SHP77 treated with DMSO at 0.1 percent for 48 hours (cell line): ENCODE results near the gene FAM156B.
"Not testable (repeated sequence)": the region's sequence is repeated elsewhere in the genome, so short reads cannot be mapped to it uniquely, and the experiment has no call there.

ENCODE experiments used
- DNase-seq: peaks from one replicate; lab custom pipeline; 2025; lab: John Stamatoyannopoulos, UW

The FAM156B gene, protein sequence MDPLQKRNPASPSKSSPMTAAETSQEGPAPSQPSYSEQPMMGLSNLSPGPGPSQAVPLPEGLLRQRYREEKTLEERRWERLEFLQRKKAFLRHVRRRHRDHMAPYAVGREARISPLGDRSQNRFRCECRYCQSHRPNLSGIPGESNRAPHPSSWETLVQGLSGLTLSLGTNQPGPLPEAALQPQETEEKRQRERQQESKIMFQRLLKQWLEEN

GRCh38 chrX:52896855-52897709 is at the start of gene FAM156B:
Gene FAM156B (plus strand): TSS chrX:52897330. CDS start chrX:52907226, 9,896 bp downstream.
- not testable (repeated sequence) for DNase-seq

- no peak for DNase-seq
Observed at GRCh38 chrX:52852110-52852860, 44.8 kb upstream of the FAM156B start.

DNA sequence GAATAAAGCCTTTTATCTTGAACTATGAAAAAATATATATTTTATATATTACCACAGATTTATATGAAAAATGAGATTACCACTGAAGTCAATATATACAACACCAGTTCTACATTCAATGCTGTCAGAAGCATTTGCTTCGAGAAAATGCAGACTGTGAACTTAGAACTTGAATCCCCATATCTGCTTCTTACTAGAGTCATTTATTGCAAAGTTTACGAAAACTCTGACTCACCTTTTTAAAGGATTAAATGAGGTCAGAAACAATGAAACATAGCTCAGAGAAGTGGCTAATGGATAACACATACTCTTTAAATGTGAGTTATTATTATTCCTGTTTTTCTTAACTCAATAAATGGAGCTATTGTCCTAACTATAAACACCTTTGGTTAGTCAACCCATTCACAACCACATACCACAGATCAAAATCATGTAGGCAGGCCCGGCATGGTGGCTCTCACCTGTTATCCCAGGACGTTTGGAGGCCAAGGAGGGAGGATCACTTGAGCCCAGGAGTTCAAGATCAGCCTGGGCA is 40.1 kb upstream of the FAM156B start:
- DNase-seq = not testable (repeated sequence)

DNA sequence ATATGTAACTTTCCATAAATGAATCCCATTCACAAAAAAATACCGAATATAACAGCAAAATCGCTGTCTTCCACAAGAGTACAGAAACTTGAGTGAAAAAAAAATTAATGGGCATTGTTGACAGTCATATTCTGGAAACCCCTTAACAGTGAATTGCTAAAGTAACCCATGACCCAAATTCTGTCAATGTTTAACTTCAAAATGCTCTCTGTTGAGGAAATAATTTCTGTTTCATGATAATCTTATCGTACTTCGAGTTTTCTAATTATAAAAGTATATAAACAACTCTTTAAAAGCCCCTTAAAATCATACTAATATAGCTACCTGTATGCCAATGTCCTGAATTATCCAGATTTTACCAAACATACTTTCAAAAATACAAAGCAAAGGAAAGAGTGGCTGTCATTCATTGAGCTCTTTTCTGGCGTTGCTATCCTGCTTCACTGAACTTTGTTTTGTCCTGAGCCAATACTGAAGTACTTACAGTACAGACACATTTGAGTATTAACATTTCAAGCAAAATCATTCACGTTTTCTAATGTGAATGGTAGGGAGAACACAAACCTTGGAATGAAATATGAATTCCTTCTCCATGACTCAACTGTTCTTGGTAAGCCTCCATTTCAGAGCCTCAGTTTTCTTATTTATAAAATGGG is 31.7 kb upstream of the FAM156B start:
- DNase-seq = no peak

DNA sequence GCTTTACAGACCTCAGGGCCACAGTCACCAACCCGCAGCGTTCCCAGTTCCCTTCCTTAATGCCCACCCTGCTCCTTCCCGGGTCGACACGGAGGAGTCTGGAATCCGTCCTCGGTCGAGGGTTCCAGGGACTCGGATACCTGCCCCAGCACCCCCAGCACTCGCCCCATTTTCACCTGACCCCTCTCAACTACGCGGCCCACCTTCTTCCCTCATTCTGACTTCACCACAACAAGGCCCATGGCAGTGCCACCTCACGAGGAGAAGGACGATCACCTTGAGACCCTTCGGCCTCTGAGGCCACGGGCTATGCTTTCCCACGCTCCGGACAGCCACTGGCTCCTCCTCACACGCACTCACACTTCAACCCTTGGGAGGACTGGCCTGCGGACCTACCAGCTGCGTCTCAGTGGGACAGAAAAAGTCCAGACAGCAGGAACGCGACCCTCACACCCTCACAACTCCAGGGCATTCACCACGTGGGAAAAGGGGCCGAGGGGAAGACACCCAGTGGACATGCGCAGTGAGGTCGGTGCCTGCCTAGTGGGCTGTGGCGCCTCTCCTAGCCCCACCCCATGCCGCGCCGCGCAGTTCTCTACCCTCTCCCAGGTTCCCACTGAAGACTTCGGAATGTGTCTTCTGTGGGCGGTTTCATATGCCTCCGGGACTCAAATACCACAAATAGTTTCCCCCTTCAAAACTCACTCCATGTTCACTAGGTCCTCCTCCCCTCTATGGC is 29.4 kb upstream of the FAM156B start, which contains the start of gene XAGE3:
TSS of gene XAGE3 (minus strand) at position 474 of the 739 bp plus-strand sequence. CDS start 950 bp downstream, outside the sequence.
- no peak for DNase-seq

- no peak for DNase-seq
Observed at GRCh38 chrX:52870046-52870445, 27.1 kb upstream of the FAM156B start.

DNA sequence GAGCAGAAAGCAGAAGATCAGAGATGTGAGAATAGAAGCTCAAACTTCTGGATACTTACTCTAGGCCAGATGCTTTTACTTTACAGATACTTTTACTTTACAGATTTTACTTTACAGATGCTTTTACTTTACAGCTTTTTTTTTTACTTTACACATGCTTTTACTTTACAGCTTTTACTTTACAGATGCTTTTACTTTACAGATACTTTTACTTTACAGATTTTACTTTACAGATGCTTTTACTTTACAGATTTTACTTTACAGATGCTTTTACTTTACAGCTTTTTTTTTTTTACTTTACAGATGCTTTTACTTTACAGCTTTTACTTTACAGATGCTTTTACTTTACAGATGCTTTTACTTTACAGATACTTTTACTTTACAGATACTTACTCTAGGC is 23.3 kb upstream of the FAM156B start:
- not testable (repeated sequence) for DNase-seq

DNA sequence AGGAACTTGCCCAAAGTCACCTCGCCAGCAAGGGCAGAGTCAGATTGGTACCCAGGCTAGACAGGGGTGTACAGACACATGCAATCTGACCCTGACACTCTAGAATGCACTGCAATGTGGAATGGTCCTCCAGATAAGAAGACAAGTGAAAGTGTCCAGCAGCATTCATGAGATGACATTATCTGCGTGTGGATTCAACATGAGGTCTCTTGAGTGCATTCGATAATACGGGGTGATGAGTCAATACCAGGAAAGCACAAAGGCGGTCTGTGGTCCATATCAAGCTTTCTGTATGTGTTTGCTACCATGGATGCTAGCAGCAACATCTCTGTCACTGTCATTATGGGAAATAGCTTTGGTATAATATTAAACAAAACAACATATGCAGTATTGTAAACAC is 22.5 kb upstream of the FAM156B start:
- no peak for DNase-seq

GRCh38 chrX:52875436-52875835 is 21.7 kb upstream of the FAM156B start:
- DNase-seq = not testable (repeated sequence)

GRCh38 chrX:52876386-52876785 is 20.7 kb upstream of the FAM156B start:
- not testable (repeated sequence) for DNase-seq

DNA sequence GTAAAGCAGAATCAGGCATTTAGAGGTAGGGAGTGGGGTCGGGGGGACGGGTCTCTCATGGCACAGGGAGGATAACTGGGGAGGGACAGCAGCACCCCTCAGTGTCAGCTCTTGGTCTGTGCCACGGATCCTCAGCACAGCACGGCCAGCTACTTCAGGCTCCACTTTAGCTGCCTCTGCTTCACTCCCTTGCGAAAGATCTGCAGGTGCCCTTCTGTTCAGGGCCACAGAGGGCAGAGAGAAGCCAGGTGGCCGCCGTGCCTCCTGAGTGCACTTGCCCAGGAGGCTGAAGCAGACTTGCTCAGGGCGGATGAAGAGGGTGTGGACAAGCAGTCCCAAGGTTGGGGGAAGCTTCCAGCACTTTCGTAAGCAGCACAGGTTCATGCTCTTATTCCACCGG is 9.7 kb upstream of the FAM156B start:
- DNase-seq = not testable (repeated sequence)

- DNase-seq = not testable (repeated sequence)
Observed at GRCh38 chrX:52888090-52888489, 9.0 kb upstream of the FAM156B start.

GRCh38 chrX:52896438-52896837 is 692 bp upstream of the FAM156B start:
- not testable (repeated sequence) for DNase-seq

DNA sequence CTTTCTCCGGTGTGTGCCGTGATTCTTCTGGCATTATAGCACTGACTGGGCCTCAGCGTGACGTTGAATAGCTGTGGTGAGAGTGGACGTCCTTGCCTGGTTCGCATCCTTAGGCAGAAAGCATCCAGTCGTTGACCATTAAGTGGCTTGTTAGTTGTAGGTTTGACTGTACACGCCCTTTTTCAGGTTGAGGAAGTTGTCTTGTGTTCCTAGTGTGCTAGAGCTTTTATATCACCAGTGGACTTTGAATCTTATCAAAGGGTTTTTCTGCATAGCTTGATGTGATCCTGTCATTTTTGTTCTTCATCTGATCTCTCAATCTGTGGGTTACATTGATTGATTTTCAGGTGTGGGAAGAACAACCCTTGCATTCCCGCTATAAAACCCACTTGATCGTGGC is 8.4 kb downstream of the FAM156B start:
- DNase-seq = not testable (repeated sequence)

DNA sequence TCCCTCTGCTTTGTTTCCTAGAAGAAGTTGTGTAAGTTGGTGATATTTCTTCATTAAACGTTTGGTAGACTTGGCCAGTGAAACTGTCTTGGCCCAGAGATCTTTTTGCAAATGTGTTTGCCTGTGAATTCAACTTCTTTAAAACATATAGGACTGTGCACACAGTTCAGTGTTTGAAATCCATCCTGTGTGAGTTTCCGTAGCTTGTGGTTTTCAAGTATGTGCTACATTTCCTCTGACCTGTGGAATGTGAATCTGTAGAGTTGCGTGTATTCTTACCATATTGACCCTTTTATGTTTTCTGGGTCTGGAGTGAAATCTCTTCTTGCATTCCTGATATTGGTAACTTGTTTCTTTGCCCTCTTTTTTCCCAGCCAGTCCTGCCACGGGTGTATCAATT is 8.9 kb downstream of the FAM156B start:
- DNase-seq = not testable (repeated sequence)

DNA sequence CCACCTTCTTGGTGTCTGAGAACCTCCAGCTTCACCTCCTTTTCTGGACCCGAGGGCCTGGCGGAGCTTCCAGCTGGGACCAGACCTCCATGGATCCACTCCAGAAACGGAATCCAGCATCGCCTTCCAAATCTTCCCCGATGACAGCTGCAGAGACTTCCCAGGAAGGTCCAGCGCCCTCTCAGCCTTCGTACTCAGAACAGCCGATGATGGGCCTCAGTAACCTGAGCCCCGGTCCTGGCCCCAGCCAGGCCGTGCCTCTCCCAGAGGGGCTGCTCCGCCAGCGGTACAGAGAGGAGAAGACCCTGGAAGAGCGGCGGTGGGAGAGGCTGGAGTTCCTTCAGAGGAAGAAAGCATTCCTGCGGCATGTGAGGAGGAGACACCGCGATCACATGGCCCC is 10.0 kb downstream of the FAM156B start:
- not testable (repeated sequence) for DNase-seq

DNA sequence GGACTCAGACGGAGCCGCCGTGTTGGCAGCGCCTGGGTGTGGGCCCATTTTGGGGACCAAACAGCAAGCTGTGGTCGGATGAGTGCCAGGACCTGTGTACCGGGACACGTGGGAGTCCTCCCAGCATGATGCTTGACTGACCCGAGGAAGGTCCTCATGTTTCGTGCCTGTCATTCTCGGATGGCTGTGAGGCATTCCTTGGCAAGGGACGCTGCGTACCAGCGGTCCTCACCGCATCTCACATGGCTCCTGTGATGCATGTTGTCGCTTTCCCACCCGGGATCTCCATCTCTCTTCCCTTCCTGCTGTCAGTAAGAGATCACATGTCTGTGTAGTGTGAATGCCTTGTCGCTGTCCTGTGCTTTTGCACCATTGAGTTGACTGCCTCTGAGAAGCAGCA is 10.8 kb downstream of the FAM156B start:
- DNase-seq = not testable (repeated sequence)

DNA sequence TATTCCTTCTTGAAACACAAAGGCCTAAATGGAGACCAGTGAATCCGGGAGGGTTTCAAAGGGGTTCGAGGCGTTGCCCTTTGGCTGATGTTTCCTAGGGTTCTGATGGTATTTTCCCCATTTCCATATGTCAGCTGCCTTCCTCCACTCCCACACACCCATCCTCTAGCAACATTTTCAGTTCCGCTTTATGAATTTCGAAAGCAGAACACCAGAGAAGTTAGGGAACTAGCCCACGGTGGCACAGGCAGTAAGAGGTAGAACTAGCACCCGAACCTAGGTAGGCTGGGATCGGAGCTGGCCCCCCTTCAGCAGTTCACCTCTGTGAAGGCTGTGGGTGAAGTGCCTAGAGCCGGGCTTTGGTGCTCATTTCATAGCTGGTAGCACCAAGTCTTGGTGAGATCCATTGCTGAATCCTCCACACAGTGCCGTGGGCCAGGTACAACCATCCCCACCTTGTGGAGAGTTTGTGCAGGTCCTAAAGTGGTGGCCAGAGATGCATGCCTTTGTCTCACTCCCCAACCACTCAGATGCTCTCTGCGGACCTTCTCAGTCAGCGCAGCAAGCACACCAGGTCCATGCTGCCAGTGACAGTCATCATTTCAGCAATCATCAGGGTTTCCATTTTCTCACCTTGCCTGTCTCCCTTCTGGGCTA is 12.3 kb downstream of the FAM156B start:
- not testable (repeated sequence) for DNase-seq

- DNase-seq = not testable (repeated sequence)
Observed at GRCh38 chrX:52913681-52914080, 16.6 kb downstream of the FAM156B start.

- DNase-seq = not testable (repeated sequence)
Observed at GRCh38 chrX:52914704-52915103, 17.6 kb downstream of the FAM156B start.
